ENCODE data around the gene HDAC5.
"Not testable (repeated sequence)": the region's sequence is repeated elsewhere in the genome, so short reads cannot be mapped to it uniquely, and the experiment has no call there.

Gene HDAC5

DNA sequence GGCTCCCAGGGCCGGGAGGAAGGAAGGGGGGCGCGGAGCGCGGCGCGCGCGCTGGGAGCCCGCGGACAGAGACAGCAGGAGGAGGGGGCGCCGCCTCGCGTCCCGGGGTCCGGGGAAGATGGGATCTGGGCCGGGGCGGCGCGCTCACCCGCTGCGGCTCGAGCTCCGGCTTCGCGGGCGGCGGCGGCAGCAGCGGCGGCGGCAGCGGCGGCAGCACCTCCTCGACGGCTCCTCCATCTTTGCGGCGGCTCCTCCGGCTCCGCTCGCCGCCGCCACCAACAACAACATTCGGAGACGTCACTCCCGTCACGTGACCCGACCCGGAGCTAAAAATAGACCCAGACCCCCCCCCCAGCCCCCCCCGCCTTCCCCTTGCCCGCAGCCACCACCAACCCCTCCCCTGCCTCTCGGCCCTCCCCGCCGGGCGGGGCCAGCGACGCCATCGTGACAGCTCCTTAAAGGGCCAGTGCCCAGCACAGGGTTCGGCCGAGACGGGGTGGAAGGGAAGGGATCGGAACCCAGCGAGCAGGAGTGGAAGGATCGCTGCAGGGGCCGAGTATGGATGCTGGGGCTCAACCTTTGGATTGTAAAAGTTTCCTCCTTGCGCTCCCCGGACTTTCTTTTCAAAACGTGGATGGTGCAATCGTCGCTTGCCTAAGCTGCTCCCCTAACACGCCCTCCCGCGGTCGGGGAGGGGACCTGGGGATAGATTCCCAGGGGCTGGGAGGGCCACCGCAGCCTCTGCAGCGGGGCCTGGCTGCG lies at the start of gene HDAC5:
Gene HDAC5 (minus strand): TSS at position 286 of the 762 bp plus-strand sequence. CDS start 6,126 bp downstream, outside the sequence.
- DNase-seq: peak; percentile 98

DNA sequence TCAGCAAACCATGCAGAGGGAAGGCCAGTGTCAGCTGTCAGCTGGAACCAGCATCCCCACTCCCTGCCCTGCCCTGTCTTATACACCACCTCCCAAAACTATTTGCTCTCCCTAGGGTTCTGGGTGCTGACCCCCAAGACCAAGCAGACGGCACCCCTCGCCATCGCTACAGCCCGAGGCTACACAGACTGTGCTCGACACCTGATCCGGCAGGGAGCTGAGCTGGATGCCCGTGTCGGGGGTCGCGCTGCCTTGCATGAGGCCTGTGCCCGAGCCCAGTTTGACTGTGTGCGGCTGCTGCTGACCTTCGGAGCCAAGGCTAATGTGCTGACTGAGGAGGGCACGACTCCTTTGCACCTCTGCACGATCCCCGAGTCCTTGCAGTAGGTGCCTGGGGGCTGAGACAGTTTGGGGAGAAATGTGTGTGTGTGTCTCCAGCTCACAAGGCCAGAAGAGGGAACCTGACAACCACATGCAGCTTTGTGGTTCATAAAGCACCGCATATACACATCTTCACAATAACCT lies 48.6 kb upstream of the HDAC5 start:
- DNase-seq: peak; percentile 22

DNA sequence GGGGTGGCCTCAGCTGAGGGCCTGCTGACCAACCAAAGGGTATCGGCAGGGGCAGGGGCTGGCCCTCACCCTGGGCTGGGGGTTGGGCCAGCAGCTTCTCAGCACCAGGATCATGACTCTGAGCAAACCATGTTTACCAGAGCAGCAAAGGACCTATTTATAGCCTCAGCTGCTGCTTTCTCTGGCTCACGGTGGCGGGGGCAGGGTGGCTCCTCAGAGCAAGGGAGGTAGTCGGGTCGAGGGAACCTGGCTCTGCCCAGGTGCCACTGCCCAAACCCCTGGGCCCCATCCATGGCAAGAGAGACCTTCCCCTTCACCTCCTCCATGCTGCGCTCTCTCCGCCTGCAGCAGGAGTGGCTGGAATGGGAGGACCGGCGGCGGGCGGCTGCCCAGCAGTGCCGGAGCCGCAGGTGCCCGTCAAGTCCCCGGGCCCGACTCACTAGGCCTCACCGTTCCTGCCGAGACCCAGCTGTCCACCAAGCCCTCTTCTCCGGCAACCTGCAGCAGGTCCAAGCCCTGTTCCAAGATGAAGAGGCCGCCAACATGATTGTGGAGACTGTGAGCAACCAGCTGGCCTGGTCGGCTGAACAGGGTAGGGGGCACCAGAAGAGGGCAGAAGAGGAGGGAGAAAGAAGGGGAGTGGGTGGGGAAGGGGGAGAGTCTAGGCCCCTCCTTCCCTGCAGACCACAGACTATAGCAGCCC lies 47.2 kb upstream of the HDAC5 start, which contains the start of gene ASB16:
Gene ASB16 (plus strand): TSS at position 206 of the 703 bp plus-strand sequence. CDS start 86 bp downstream, at position 292.
- peak; percentile 31 for DNase-seq

DNA sequence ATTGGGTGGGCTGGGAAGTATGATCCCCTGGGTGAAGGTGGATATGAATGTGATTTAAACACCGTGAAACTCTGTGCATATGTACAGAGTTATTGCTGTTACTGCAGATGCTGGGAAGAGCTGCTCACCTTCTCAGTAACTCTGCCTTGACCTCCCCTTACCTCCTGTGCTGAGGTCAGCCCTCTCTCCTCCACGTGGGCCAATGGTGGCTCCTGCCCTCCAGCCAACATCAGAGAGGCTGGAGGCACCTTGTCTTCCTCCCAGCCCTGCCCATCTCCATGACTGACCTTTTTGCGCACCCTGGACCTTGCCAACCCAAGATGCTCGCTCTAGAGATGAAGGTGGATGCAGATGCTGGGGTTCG lies 46.7 kb upstream of the HDAC5 start:
- DNase-seq: no peak

DNA sequence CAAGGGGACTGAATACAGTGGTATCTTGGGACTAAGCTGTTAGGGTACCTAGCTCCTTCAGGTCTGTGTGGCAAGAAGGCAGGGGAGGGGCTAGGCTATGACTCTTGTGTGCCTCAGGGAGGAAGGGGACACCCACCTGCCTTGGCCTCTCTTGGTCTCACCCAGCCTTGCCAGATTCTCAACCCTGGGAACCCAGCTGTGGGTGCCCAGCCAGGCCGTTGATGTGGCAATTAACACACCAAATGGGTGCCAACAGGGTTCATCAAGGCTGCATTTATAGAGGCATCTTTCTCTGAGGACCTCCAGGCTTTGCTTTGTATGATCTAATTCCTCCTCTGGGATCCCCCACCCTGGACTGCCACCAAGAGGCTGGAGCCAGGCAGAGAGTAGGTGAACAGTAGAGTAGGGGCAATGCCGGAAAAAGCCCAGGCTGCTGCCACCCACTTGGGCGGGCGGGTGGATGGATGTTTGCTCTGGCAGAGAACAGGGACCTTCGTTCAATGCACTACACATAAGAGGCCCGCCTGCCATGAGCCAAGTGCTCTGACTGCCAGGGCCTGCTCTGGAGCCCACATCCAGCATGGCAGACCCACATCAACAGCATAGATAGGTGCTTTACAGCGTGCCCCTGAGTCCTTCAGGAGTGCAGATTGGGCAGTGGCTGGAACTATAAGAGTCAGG lies 43.9 kb upstream of the HDAC5 start:
- DNase-seq: no peak

DNA sequence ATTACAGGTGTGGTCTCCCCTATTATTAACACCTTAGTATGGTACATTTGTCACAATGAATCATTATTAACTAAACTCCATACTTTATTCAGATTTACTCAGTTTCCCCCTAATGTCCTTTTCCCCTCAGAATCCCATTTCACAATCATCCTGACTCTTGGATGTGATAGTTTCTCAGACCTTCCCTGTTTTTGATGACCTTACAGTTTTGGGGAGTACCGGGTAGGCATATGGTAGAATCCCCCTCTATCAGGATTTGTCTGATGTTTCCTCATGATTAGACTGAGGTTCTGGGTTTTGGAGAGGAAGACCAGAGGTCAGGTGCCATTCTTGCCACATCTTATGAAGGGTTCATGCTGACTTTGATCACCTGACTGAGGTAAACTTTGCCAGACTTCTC lies 41.0 kb upstream of the HDAC5 start:
- DNase-seq: no peak

DNA sequence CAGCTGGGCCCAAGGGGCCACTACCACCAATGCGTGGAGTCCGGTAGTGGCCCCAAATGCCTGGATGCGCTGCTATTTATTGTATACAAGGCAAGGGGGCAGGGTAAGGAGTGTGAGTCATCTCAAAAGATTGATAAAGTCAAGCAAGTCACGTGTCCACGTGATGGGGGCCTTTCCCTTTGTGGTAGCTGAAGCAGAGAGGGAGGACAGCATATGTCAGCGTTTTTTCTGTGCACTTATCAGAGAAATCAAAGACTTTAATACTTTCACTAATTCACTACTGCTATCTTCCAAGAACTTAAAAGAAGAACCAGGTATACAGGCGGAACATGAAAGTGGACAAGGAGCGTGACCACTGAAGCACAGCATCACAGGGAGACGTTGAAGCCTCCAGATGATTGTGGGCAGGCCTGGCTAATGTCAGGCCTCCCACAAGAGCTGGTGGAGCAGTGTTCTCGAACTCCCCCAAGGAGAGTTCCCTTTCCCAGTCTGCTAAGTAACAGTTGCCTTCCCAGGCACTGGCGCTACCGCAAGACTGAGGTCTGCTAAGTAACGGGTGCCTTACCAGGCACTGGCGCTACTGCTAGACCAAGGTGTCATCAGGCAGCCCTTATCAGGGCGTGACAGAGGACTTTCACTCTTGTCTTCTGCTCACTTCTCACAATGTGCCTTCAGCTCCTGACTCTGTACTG lies 36.2 kb upstream of the HDAC5 start:
- DNase-seq: no peak

DNA sequence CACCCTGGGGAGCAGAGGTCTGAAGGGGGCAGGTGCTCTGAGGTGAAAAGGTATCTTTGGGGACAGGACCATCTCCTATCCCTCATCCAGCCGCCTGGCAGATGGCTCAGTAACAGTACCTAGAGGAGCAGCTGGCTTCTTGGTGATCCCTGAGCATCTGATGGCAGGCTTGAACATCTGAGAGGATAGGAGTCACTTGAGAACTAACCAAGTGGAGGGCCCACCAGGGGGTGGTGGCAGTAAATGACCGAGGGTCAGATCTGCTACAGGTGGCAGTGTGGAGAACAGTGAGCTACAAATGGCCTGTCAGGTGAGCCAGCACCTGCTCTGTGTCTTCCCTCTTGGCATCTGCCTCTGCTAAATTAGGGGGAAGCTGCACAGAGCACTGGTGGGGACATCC lies 32.0 kb upstream of the HDAC5 start:
- peak; percentile 43 for DNase-seq

DNA sequence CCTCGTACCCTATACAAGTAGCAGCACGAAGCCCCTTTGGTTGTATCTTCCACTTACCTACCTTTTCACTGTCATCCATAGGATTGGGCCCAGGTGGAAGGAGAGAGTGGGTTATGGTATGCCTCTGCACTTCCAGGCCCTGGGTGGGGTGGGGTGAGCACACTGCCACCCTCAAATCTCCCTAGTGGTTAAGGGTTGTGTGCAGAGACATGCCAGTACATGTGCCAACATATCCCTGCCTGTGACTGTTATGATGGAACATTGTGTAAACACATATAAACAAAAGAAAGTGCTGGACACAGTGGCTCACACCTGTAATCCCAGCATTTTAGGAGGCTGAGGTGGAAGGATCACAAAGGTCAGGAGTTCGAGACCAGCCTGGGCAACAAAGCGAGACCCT lies 29.4 kb upstream of the HDAC5 start:
- DNase-seq: no peak

DNA sequence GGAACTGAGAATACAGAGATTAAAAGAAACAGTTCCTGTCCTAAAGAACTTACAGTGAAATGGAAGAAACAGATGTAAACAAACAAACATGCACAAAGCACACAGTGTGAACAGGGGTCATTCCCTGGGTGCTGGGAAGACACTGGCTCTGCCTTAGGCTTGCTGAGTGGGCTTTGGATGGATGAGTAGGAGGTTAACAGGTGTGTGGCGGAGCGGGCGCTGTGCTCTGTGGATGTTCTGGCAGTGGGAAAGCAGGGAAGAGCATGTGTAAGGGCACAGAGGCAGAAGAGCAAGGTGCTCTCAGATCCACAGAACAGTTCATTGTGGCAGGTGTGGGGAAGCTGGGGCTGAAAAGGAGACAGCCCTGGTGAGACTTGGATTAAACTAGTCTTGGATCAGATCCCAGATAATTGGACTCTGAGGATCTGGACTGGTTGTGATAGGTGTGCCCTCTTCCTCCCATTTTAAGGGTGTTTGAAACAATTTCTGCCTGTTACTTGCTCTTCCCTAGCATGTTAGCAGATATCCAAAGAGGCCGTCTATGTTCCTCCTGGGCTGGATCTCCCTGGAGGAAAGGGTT lies 26.4 kb upstream of the HDAC5 start:
- no peak for DNase-seq

DNA sequence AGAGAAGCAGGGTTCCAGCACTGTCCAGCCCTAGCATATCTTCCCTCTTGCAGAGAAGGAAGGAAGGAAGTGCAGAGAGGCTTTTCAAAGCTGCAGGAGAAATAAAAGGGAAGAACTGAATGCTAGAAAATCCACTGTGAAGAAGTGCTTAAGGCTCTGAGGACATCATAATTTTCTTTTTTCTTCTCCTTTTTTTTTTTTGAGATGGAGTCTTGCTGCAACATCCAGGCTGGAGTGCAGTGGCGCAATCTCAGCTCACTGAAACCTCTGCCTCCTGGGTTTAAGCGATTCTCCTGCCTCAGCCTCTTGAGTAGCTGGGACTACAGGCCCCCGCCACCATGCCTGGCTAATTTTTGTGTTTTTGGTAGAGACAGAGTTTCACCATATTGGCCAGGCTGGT lies 25.6 kb upstream of the HDAC5 start:
- not testable (repeated sequence) for DNase-seq

DNA sequence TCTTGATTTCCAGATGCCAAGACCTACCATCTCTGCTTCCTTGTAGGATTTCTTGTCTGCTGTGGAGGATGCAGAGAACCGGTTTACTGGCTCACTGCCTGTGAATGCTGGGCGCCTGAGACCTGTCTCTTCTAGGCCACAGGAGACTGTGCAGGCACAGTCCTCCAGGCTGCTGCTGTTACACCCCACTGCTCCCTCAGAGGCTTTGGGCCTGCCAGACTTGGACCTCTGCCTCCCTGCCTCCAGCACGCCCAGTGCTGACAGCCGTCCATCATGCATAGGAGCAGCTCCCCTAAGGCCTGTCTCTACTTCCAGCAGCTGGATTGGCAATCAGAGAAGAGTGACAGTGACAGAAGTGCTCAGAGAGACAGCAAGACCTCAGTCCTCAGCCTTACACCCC lies 24.4 kb upstream of the HDAC5 start:
- DNase-seq: no peak

DNA sequence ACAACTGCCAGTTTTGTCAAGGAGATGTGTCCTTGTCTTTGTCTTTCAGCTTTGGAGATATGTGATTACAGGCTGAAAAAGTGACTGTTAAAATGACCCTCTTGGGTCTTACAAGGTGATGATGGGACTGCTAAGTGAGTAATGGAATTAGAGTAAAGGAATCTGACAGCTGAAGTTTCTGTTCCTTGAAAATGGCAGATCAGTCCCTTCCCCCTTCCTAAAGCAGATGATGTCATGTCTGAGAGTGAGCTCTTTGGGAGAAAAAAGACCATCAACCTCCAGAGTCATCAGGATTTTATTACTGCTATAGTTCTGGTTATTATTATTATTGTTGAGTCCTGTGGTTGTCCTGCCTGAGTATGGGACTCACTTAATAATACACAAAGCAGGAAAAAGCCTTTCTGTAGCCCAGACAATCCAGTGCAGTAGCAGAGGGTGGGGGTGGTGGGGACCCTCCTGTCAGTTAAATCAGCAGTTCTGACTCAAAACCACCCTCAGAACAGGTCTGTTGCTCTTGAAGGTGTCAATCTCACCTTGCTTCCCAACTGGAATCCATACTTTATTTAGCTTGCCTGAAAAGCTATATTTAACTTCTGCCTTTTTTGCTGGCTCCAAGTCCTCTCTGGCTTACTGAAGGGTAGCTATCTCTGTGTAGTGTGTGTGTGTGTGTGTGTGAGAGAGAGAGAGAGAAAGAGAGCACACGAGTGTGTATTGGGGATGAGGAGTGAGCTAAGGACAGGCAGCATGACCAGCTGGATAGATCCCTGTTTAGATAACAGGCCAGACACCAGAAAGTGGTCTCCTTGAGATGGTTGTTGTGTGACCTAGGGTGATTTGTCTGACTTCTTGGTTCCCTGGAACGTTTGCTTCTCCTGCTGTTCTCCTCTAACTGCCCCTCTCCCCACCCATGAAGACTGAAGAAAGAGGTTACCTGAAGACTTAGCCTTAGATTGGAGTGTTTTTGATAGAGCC lies 23.2 kb upstream of the HDAC5 start:
- no peak for DNase-seq

DNA sequence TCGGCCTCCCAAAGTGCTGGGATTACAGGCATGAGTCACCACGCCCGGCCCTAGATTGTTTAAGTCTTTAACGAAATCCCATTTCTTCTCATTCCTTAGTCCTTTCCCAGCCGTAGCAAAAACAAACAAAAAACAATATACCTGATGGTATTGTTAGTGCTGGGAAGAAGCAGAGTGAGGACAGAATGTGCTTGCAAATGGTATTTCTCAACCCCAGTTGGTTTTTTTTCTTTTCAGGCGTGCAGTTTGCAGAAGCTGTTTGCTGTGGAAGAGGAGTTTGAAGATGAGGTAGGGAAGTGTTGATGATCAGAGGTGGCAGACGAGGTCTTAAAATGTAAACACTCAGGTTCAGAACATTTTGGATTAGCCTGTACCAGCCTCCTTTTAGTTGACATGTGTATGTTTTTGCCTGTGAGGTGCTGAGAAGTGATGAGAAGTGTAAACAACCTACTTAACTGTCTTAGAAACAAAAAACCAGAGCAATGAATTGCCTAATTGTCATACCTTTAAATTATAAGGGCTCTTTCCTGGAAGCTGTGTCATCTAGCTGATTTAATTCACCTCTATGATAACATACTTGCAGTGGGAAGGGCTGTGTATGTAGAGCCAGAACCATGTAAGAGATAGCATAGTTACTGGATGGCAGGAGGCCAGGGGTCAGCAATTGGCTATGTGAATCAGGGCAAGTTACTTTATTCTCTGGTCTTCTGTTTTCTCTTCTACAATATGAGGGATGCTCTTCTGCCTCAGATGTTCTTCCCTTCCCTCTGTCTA lies 21.7 kb upstream of the HDAC5 start:
- no peak for DNase-seq

DNA sequence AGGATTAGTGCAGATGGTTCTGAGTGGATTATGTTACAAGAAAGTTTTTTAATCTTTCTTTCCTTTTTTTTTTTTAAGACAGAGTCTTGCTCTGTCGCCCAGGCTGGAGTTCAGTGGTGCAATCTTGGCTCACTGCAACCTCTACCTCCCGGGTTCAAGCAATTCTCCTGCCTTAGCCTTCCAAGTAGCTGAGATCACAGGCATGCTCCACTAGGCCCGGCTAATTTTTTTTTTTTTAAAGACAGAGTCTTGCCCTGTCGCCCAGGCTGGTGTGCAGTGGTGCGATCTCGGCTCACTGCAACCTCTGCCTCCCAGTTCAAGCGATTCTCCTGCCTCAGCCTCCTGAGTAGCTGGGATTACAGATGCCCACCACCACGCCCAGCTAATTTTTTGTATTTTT lies 20.5 kb upstream of the HDAC5 start:
- DNase-seq: not testable (repeated sequence)

DNA sequence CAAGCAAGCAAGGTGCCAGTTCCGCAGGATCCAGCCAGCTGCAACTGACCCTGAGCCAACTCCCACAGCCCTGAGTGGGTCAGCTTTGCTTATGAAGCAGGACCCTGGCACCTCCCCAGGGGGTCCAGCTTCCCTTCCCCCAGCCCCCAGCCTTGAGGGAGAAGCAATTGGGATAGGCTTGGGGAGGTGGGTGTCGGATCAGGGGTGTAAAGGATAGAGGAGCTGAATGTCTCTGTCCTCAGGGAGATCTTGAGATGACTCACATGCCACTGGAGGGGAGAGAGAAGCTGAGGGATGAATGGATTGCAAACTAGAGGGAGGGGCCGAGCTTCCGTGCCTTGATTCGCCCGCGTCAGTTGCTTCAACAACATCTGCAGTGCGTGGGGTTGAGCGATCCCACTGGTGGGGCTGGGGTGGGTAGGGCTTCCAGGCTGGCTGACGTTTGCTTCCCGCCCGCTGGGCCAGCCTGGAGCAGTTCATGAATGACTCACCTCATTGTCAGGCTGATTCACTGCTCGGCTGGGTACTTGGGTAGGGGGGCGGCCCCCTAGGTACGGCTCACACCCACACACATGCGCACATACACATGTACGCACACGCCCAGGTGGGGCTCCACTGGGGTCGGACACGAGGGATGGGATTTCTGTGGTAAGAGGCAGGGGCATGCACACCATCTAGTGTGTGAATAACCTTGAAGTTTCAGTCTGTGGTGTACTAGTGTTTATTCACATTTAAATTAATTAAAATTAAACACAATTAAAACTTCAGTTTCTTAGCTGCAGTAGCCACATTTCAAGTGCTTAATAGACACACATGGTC lies 14.7 kb upstream of the HDAC5 start:
- DNase-seq: peak; percentile 96

DNA sequence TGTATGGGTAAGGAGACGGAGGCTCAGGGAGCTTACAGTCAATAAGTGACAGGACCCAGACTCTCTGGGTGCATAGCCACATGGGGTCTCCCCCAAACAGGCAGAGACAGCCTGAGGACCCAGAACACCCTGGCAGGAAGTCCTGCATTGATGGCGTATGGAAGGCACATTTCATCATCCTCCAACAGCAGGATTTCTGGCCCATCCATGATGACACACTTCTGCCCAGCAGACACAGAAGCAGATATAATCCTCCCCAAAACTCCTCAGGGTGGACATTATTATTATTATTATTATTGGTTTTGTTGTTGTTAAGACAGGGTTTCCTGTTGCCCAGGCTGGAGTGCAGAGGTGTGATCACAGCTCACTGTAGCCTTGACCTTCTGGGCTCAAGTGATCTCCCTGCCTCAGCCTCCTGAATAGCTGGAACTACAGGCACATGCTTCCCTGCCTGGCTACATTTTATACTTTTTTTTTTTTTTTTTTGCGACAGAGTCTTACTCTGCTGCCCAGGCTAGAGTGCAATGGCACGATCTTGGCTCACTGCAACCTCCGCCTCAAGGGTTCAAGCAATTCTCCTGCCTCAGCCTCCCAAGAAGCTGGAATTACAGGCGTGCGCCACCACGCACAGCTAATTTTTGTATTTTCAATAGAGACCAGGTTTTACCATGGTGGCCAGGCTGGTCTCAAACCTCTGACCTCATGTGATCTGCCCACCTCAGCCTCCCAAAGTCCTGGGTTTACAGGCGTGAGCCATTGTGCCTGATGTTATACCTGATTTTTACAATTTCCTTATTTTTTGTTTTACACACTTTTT lies 11.5 kb upstream of the HDAC5 start:
- no peak for DNase-seq

DNA sequence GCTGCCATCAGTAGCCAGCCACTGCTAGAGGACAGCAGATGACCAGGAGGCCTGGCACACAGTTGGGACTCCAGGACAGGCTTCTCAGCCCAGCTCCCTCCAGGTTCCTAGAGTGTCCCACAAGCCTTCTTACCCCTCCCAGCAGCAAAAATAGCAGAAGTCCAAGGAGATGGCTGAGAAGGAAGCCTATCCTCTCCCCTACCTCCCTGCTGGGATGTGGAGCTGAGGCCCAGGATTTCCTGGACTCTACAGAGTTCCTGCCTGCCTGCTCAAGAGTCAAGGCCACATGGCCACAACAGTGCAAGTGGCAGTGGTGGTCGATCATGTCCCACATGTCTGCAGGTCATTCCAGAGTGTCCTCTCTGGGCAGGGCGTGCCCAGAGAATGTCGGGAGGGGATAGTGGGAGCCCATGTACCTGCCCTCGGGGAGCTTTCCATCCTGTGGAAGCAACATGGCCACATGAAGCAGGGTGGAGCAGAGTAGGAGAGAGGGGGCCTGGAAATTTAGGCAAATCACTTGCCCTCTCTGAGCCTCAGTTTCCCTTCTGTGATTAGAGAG lies 10.6 kb upstream of the HDAC5 start:
- no peak for DNase-seq
